Glomerular visceral epithelial cell (primary cell): ENCODE results near the gene RUNX1.

Source experiments
- DNase-seq: peaks from one replicate; pipeline ENCODE4 v3.0.0-alpha.2; 2016; ENCODE audit errors: extremely low spot score

The RUNX1 gene

GRCh38 chr21:34992736-34993398 is 56.2 kb downstream of the RUNX1 start:
- peak; percentile 42 for DNase-seq

- no peak for DNase-seq
Observed at GRCh38 chr21:34992180-34992579, 56.9 kb downstream of the RUNX1 start.

- DNase-seq = no peak
Observed at GRCh38 chr21:34991366-34991957, 57.6 kb downstream of the RUNX1 start.

- DNase-seq = no peak
Observed at GRCh38 chr21:34990842-34991241, 58.3 kb downstream of the RUNX1 start.

- no peak for DNase-seq
Observed at GRCh38 chr21:34989337-34990151, 59.6 kb downstream of the RUNX1 start.

GRCh38 chr21:34988625-34989024 is 60.5 kb downstream of the RUNX1 start:
- DNase-seq = no peak

- no peak for DNase-seq
Observed at GRCh38 chr21:34988139-34988538, 61.0 kb downstream of the RUNX1 start.

- no peak for DNase-seq
Observed at GRCh38 chr21:34987501-34988072, 61.5 kb downstream of the RUNX1 start.

- peak; percentile 60 for DNase-seq
Observed at GRCh38 chr21:34986561-34987500, 62.3 kb downstream of the RUNX1 start.

GRCh38 chr21:34984356-34985058 is 64.6 kb downstream of the RUNX1 start:
- no peak for DNase-seq

- DNase-seq = peak; percentile 68
Observed at GRCh38 chr21:34983680-34984086, 65.4 kb downstream of the RUNX1 start.

- no peak for DNase-seq
Observed at GRCh38 chr21:34981791-34982190, 67.3 kb downstream of the RUNX1 start.

- DNase-seq = no peak
Observed at GRCh38 chr21:34980423-34981115, 68.5 kb downstream of the RUNX1 start.

- DNase-seq = no peak
Observed at GRCh38 chr21:34979383-34979782, 69.7 kb downstream of the RUNX1 start.

GRCh38 chr21:34977333-34977732 is 71.8 kb downstream of the RUNX1 start:
- no peak for DNase-seq

GRCh38 chr21:34974162-34974981 is 74.7 kb downstream of the RUNX1 start:
- peak; percentile 15 for DNase-seq

GRCh38 chr21:34973685-34974084 is 75.4 kb downstream of the RUNX1 start:
- no peak for DNase-seq

GRCh38 chr21:34971656-34972055 is 77.4 kb downstream of the RUNX1 start:
- DNase-seq = no peak

- no peak for DNase-seq
Observed at GRCh38 chr21:34970566-34970965, 78.5 kb downstream of the RUNX1 start.
